B cell (primary cell): ENCODE results near the gene KIF4A.

Experiments used
- EZH2 ChIP-seq: IDR thresholded peaks from 2 replicates; pipeline ENCODE4 v1.6.1; 2012; ENCODE audit warnings: borderline replicate concordance, low read depth, mild to moderate bottlenecking, moderate library complexity, low read length; ENCODE audit not compliant: insufficient read depth, poor library complexity, severe bottlenecking
- TF ChIP-seq, protein P1 (sequence below): fragments of 200-600 bp; IDR thresholded peaks from one replicate; pipeline ENCODE4 v1.8.0; 2022; ENCODE audit warnings: antibody characterized with exemption, mild to moderate bottlenecking

DNA sequence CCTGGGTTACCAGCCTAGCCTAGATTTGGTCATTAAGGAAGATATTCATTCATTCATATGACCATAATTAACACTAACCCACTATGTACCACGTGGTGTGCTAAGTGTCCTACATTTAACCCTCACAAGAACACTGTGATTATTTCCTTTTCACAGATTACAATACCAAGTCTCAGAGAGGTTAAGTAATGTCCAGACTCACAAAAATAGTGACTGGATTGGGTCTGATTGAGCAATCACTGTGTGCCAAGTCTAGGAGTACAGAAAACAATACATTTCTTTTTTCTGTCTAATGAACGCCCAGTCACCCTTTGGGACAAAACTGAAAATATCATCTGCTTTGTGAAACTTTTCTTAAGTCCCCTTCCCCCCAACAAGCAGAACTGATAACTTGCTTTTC is 147.1 kb downstream of the KIF4A start:
- no peak for TF ChIP-seq EZH2
- TF ChIP-seq, protein P1, sequence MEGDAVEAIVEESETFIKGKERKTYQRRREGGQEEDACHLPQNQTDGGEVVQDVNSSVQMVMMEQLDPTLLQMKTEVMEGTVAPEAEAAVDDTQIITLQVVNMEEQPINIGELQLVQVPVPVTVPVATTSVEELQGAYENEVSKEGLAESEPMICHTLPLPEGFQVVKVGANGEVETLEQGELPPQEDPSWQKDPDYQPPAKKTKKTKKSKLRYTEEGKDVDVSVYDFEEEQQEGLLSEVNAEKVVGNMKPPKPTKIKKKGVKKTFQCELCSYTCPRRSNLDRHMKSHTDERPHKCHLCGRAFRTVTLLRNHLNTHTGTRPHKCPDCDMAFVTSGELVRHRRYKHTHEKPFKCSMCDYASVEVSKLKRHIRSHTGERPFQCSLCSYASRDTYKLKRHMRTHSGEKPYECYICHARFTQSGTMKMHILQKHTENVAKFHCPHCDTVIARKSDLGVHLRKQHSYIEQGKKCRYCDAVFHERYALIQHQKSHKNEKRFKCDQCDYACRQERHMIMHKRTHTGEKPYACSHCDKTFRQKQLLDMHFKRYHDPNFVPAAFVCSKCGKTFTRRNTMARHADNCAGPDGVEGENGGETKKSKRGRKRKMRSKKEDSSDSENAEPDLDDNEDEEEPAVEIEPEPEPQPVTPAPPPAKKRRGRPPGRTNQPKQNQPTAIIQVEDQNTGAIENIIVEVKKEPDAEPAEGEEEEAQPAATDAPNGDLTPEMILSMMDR: no peak
